Measurements from ENCODE around the gene GRIA3.

Gene GRIA3

DNA sequence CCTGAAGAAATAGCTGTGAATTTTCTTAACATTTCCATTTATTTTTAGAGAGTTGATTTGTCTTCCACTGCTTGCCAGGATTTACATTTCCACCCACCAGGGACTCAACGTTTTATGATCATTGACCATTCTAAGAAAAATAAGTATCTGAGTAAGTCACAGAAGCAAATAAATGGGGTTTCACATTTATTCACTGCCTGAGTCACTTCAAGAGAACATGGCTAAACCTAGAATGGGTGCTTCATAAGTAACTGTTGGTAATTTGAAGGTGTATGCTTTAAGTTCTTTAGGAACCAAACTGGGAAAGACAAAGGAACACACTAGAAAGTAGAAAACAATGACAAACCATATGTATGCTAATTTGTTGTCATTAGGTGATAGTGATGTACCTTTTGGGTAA, 43.2 kb upstream of the GRIA3 start:
- no peak overlapping the region for H3K4me2 ChIP-seq (ENCODE audit: insufficient read depth, low read length)
- H3K79me2 ChIP-seq (ENCODE audit: insufficient read depth, low read length): no peaks in the 10 kb centered on the region
- H3K4me1 ChIP-seq (ENCODE audit: insufficient read depth, low read length): no peaks in the 10 kb centered on the region
- DNase-seq (no peak), ATAC-seq (ENCODE audit: insufficient read depth, low read depth) (no peak)
- no peak overlapping the region for H3K9ac ChIP-seq (ENCODE audit: low read depth, low read length)
- TF ChIP-seq, protein P1, sequence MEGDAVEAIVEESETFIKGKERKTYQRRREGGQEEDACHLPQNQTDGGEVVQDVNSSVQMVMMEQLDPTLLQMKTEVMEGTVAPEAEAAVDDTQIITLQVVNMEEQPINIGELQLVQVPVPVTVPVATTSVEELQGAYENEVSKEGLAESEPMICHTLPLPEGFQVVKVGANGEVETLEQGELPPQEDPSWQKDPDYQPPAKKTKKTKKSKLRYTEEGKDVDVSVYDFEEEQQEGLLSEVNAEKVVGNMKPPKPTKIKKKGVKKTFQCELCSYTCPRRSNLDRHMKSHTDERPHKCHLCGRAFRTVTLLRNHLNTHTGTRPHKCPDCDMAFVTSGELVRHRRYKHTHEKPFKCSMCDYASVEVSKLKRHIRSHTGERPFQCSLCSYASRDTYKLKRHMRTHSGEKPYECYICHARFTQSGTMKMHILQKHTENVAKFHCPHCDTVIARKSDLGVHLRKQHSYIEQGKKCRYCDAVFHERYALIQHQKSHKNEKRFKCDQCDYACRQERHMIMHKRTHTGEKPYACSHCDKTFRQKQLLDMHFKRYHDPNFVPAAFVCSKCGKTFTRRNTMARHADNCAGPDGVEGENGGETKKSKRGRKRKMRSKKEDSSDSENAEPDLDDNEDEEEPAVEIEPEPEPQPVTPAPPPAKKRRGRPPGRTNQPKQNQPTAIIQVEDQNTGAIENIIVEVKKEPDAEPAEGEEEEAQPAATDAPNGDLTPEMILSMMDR (IDR thresholded peaks at IDR 0.05; ENCODE audit: borderline replicate concordance, extremely low read depth, low read length, poor library complexity, severe bottlenecking): no peak
- no peak for TF ChIP-seq EZH2 (IDR thresholded peaks at IDR 0.05; ENCODE audit: borderline replicate concordance, low read depth, low read length, severe bottlenecking)
- H4K20me1 ChIP-seq (ENCODE audit: insufficient read depth, low read length): no peaks in the 10 kb centered on the region
- H3K36me3 ChIP-seq (ENCODE audit: insufficient read depth, low read length): no peaks in the 10 kb centered on the region
- H3K27me3 ChIP-seq (ENCODE audit: insufficient read depth, low read length, poor library complexity): no peaks in the 10 kb centered on the region
- no peaks in the 10 kb centered on the region for H3K9me3 ChIP-seq (ENCODE audit: insufficient read depth, low read length, severe bottlenecking)
- H2AFZ ChIP-seq (ENCODE audit: low read depth, low read length): no peak overlapping the region
- no peak overlapping the region for H3K27ac ChIP-seq (ENCODE audit: low read length)
- H3K4me3 ChIP-seq (ENCODE audit: low read depth in 1 of 2, low read length in 2 of 2): no peak overlapping the region

DNA sequence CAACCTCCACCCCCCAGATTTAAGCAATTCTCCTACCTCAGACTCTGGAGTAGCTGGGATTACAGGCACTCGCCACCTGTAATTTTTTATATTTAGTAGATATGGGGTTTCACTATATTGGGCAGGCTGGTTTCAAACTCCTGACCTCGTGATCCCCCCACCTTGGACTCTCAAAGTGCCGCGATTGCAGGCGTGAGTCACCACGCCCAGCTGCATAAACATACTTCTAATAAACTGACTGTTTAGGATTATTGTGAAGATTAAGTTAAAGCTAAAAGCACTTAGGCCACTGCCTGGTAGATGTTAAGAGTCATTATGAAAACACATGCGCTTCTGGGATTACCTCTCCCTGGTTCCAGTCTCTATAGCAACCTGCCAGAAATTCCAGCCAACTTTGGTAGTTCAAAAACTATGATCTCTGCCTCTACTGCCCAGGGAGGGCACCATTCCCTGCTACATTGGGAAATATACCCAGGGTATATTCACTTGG, 30.2 kb upstream of the GRIA3 start:
- DNase-seq: no peak
- no peak overlapping the region for H3K27ac ChIP-seq (ENCODE audit: low read length)
- no peaks in the 10 kb centered on the region for H4K20me1 ChIP-seq (ENCODE audit: insufficient read depth, low read length)
- H3K36me3 ChIP-seq (ENCODE audit: insufficient read depth, low read length): no peaks in the 10 kb centered on the region
- H3K4me2 ChIP-seq (ENCODE audit: insufficient read depth, low read length): no peak overlapping the region
- TF ChIP-seq, protein P1 (IDR thresholded peaks at IDR 0.05; ENCODE audit: borderline replicate concordance, extremely low read depth, low read length, poor library complexity, severe bottlenecking): no peak
- no peak for TF ChIP-seq EZH2 (IDR thresholded peaks at IDR 0.05; ENCODE audit: borderline replicate concordance, low read depth, low read length, severe bottlenecking)
- no peaks in the 10 kb centered on the region for H3K9me3 ChIP-seq (ENCODE audit: insufficient read depth, low read length, severe bottlenecking)
- ATAC-seq (ENCODE audit: insufficient read depth, low read depth): no peak
- no peak overlapping the region for H3K4me3 ChIP-seq (ENCODE audit: low read depth in 1 of 2, low read length in 2 of 2)
- H3K27me3 ChIP-seq (ENCODE audit: insufficient read depth, low read length, poor library complexity): no peaks in the 10 kb centered on the region
- H3K9ac ChIP-seq (ENCODE audit: low read depth, low read length): no peak overlapping the region
- no peak overlapping the region for H2AFZ ChIP-seq (ENCODE audit: low read depth, low read length)
- H3K79me2 ChIP-seq (ENCODE audit: insufficient read depth, low read length): no peaks in the 10 kb centered on the region
- no peaks in the 10 kb centered on the region for H3K4me1 ChIP-seq (ENCODE audit: insufficient read depth, low read length)

DNA sequence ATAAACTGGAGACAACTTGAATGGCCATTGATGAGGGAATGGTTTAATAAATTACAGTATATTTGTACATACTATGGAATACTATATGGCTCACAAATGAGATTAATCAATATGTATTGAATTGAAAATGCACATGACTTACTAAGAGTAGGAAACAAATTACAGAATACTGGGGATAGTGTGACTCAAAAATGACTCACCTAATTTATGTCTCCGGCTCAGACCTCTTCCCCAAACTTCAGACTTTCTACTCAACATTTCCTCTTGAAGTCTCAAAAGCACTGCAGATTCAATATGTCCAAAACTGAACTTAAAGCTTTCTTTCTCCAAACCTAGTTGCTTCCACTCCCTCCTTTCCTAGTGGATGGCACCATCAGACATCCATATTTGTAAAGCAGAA, 28.8 kb upstream of the GRIA3 start:
- Histone ChIP-seq H3K36me3 (ENCODE audit: insufficient read depth, low read length) (no peaks in the 10 kb centered on the region), H3K4me3 (ENCODE audit: low read depth in 1 of 2, low read length in 2 of 2) (no peak overlapping the region), H3K79me2 (ENCODE audit: insufficient read depth, low read length) (no peaks in the 10 kb centered on the region), H3K9me3 (ENCODE audit: insufficient read depth, low read length, severe bottlenecking) (no peaks in the 10 kb centered on the region), H3K4me1 (ENCODE audit: insufficient read depth, low read length) (no peaks in the 10 kb centered on the region), H4K20me1 (ENCODE audit: insufficient read depth, low read length) (no peaks in the 10 kb centered on the region), H3K9ac (ENCODE audit: low read depth, low read length) (no peak overlapping the region), H3K4me2 (ENCODE audit: insufficient read depth, low read length) (no peak overlapping the region), H3K27me3 (ENCODE audit: insufficient read depth, low read length, poor library complexity) (no peaks in the 10 kb centered on the region), H2AFZ (ENCODE audit: low read depth, low read length) (no peak overlapping the region), H3K27ac (ENCODE audit: low read length) (no peak overlapping the region)
- ATAC-seq (ENCODE audit: insufficient read depth, low read depth) (no peak), DNase-seq (no peak)
- no peak for TF ChIP-seq EZH2 (IDR thresholded peaks at IDR 0.05; ENCODE audit: borderline replicate concordance, low read depth, low read length, severe bottlenecking)
- TF ChIP-seq, protein P1 (IDR thresholded peaks at IDR 0.05; ENCODE audit: borderline replicate concordance, extremely low read depth, low read length, poor library complexity, severe bottlenecking): no peak

DNA sequence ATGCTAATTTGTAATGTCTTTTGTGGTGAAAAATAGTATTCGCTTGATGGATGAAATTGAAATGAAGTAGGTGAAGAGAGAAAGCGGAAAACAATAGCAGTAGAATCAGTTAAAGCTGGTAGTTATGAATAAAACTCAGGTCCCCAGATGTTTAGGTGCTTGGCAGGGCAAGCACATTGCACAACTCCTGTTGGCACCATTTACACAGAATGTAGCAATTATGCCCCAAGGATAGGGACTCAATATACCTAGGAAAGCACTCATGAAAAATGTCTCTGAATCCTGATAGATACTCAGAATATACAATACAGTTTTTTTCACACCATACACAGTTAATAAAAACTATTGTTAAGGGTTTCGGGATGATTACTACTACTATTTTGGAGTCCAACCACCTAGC, 26.5 kb upstream of the GRIA3 start:
- no peak overlapping the region for H3K27ac ChIP-seq (ENCODE audit: low read length)
- H3K4me1 ChIP-seq (ENCODE audit: insufficient read depth, low read length): no peaks in the 10 kb centered on the region
- no peaks in the 10 kb centered on the region for H3K36me3 ChIP-seq (ENCODE audit: insufficient read depth, low read length)
- H4K20me1 ChIP-seq (ENCODE audit: insufficient read depth, low read length): no peaks in the 10 kb centered on the region
- H2AFZ ChIP-seq (ENCODE audit: low read depth, low read length): no peak overlapping the region
- H3K9ac ChIP-seq (ENCODE audit: low read depth, low read length): no peak overlapping the region
- ATAC-seq (ENCODE audit: insufficient read depth, low read depth) (no peak), DNase-seq (no peak)
- H3K27me3 ChIP-seq (ENCODE audit: insufficient read depth, low read length, poor library complexity): no peaks in the 10 kb centered on the region
- no peaks in the 10 kb centered on the region for H3K79me2 ChIP-seq (ENCODE audit: insufficient read depth, low read length)
- no peaks in the 10 kb centered on the region for H3K9me3 ChIP-seq (ENCODE audit: insufficient read depth, low read length, severe bottlenecking)
- no peak overlapping the region for H3K4me3 ChIP-seq (ENCODE audit: low read depth in 1 of 2, low read length in 2 of 2)
- H3K4me2 ChIP-seq (ENCODE audit: insufficient read depth, low read length): no peak overlapping the region
- no peak for TF ChIP-seq EZH2 (IDR thresholded peaks at IDR 0.05; ENCODE audit: borderline replicate concordance, low read depth, low read length, severe bottlenecking)
- TF ChIP-seq, protein P1 (IDR thresholded peaks at IDR 0.05; ENCODE audit: borderline replicate concordance, extremely low read depth, low read length, poor library complexity, severe bottlenecking): no peak

Data from DND-41 (cell line).